ENCODE results near the gene PDE4C.

PDE4C gene

DNA sequence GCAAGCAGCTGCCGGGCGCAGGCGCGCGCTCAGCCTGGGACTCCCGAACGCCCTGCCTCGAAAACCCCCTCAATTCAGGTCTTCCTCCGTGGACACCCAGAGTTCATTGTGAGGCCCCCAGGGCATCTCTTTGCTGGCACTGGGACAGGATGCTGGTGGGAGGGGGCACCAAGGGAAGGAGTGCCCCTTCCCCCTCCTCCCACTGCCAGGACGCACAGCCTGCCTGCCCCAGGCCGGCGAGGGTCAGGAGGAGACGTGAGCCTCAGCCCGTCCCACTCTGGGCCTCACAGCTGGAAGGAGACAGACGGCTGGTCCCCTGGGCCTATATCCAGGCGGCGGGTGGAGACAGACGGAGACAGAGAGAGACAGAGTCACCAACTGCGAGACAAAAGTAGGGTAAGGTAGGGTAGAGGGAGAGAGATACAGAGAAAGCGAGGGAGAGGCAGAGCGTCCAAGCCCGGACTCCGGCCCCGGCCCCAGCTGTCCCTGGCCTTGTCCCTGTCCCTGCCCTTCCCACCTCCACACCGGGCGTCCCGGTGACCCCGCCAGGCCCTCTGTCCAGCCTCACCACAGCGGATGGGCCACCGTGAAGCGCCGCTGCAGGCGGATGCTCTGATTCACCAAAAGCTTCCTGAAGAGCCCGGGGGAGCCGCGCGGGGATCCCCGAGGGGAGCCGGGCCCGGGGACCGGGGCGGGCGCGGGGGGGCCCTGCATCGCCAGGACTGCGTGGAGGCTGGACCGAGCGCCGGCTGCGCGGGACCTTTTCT is at the start of gene PDE4C:
PDE4C (minus strand) TSS at position 737 of the 767 bp plus-strand sequence; CDS start at position 714, 23 bp downstream.
- TF ChIP-seq TOX (CRISPR knock-in tag; IDR thresholded peaks at IDR 0.05; ENCODE audit: borderline replicate concordance) (no peak), ZFP30 (CRISPR knock-in tag; IDR thresholded peaks at IDR 0.05) (no peak), POU6F1 (CRISPR knock-in tag; IDR thresholded peaks at IDR 0.05; ENCODE audit: borderline replicate concordance, low read depth) (no peak), TCF4 (CRISPR knock-in tag; IDR thresholded peaks at IDR 0.05; ENCODE audit: borderline replicate concordance) (no peak), ZFP3 (CRISPR knock-in tag; IDR thresholded peaks at IDR 0.05) (no peak), ARNTL (CRISPR knock-in tag; IDR thresholded peaks at IDR 0.05; ENCODE audit: borderline replicate concordance, low read depth) (no peak), CSRNP3 (CRISPR knock-in tag; IDR thresholded peaks at IDR 0.05) (no peak), RARB (CRISPR knock-in tag; IDR thresholded peaks at IDR 0.05) (no peak), GLIS3 (CRISPR knock-in tag; IDR thresholded peaks at IDR 0.05) (no peak), ZNF8 (CRISPR knock-in tag; IDR thresholded peaks at IDR 0.05) (no peak), ZNF70 (CRISPR knock-in tag; IDR thresholded peaks at IDR 0.05) (no peak), BACH2 (CRISPR knock-in tag; IDR thresholded peaks at IDR 0.05; ENCODE audit: borderline replicate concordance) (no peak), ZNF565 (CRISPR knock-in tag; conservative IDR thresholded peaks at IDR 0.05; ENCODE audit: low read depth) (no peak), TSHZ2 (CRISPR knock-in tag; IDR thresholded peaks at IDR 0.05) (no peak), ISL1 (CRISPR knock-in tag; IDR thresholded peaks at IDR 0.05) (no peak), OSR1 (CRISPR knock-in tag; IDR thresholded peaks at IDR 0.05) (no peak), SNAI2 (CRISPR knock-in tag; IDR thresholded peaks at IDR 0.05) (no peak), CREB5 (CRISPR knock-in tag; IDR thresholded peaks at IDR 0.05; ENCODE audit: low read depth) (no peak), ESRRG (CRISPR knock-in tag; IDR thresholded peaks at IDR 0.05) (no peak)
- TF ChIP-seq, protein P1, sequence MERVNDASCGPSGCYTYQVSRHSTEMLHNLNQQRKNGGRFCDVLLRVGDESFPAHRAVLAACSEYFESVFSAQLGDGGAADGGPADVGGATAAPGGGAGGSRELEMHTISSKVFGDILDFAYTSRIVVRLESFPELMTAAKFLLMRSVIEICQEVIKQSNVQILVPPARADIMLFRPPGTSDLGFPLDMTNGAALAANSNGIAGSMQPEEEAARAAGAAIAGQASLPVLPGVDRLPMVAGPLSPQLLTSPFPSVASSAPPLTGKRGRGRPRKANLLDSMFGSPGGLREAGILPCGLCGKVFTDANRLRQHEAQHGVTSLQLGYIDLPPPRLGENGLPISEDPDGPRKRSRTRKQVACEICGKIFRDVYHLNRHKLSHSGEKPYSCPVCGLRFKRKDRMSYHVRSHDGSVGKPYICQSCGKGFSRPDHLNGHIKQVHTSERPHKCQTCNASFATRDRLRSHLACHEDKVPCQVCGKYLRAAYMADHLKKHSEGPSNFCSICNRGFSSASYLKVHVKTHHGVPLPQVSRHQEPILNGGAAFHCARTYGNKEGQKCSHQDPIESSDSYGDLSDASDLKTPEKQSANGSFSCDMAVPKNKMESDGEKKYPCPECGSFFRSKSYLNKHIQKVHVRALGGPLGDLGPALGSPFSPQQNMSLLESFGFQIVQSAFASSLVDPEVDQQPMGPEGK (CRISPR knock-in tag; IDR thresholded peaks at IDR 0.05; ENCODE audit: borderline replicate concordance): no peak

DNA sequence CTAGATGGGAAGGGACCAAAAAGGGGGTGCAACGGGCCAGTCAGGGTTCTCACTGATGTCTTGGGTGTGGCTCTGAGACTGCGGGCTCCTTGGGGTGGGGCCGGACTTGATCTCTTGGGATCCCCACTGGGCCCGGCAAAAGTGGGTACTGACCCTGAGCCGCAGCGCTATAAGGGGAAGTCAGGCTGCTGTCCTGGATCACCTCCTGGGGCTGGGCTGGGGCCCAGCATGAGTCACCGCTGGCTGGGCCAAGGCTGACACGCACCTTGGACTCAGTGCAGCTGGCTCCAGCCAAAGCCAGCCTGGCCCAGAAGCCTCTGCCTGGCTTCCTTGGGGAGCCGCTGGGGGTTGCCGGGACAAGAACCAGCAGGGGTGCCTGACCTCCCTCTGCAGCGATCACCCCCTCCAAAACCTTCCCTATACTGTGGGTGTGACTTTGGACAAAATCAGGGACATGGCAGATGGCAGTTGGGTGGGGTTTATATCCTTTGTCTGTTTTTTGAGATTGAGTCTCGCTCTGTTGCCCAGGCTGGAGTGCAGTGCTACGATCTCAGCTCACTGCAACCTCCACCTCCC is 48.6 kb upstream of the PDE4C start:
- peak; percentile 61 for ATAC-seq
- TF ChIP-seq RARB (CRISPR knock-in tag; IDR thresholded peaks at IDR 0.05) (no peak), ISL1 (CRISPR knock-in tag; IDR thresholded peaks at IDR 0.05) (no peak), TSHZ2 (CRISPR knock-in tag; IDR thresholded peaks at IDR 0.05) (no peak), ZFP3 (CRISPR knock-in tag; IDR thresholded peaks at IDR 0.05) (0 out of 2 replicates have a peak, but pooled peaks have one; percentile 56), PPARA (CRISPR knock-in tag; IDR thresholded peaks at IDR 0.05; ENCODE audit: borderline replicate concordance) (no peak), ZFP30 (CRISPR knock-in tag; IDR thresholded peaks at IDR 0.05) (no peak), GLIS3 (CRISPR knock-in tag; IDR thresholded peaks at IDR 0.05) (0 out of 2 replicates have a peak, but pooled peaks have one; percentile 39), CSDC2 (CRISPR knock-in tag; IDR thresholded peaks at IDR 0.05) (0 out of 2 replicates have a peak, but pooled peaks have one; percentile 30), ZC3H10 (CRISPR knock-in tag; IDR thresholded peaks at IDR 0.05) (no peak), SNAI2 (CRISPR knock-in tag; IDR thresholded peaks at IDR 0.05) (no peak), POU6F1 (CRISPR knock-in tag; IDR thresholded peaks at IDR 0.05; ENCODE audit: borderline replicate concordance, low read depth) (0 out of 2 replicates have a peak, but pooled peaks have one; percentile 34)

More for the DNA sequence above, at the start of gene PDE4C:
- no peak for ATAC-seq

Data from SK-N-SH treated with all-trans-retinoic acid at 6 μM for 48 hours (cell line).